Heart left ventricle (tissue), 16 donors: ENCODE results near the gene C11orf58. TPM values are rescaled to one million over a fixed set of nuclear protein-coding genes. Genes with fewer than 3 reads are reported as not detected.

ENCODE experiments used
- ATAC-seq, 4 donors: fragments of 200-7000 bp; cut with Tn5 transposase; one replicate each; pipeline ENCODE4 v1.9.1; 2020 to 2022; ENCODE audit warnings: moderate library complexity in 4 of 4, mild to moderate bottlenecking in 3 of 4, moderate number of reproducible peaks in 1 of 4
- DNase-seq, 5 donors: peaks; one replicate each; pipeline ENCODE4 v3.0.0-alpha.2; 2020
- H3K27ac ChIP-seq, 12 donors: fragments of 200-600 bp; sonication (generic) in 4 of 12; one replicate each; pipeline versions ENCODE4 v1.5.0 to v1.8.0; 2016 to 2022; ENCODE audit warnings: mild to moderate bottlenecking in 2 of 12
- H3K27me3 ChIP-seq, 9 donors: fragments of 200-600 bp; sonication (generic) in 2 of 9; one replicate each; pipeline versions ENCODE4 v1.5.1 to v1.8.0; 2016 to 2022; ENCODE audit warnings: mild to moderate bottlenecking in 3 of 9
- H3K36me3 ChIP-seq, 9 donors: fragments of 200-600 bp; sonication (generic) in 2 of 9; one replicate each; pipeline versions ENCODE4 v1.5.0 to v1.8.0; 2018 to 2022; ENCODE audit warnings: mild to moderate bottlenecking in 2 of 9
- H3K4me1 ChIP-seq, 12 donors: fragments of 200-600 bp; sonication (generic) in 4 of 12; one replicate each; pipeline versions ENCODE4 v1.5.0 to v1.8.0; 2016 to 2022; ENCODE audit warnings: mild to moderate bottlenecking in 3 of 12
- H3K4me3 ChIP-seq, 12 donors: fragments of 200-600 bp; sonication (generic) in 4 of 12; one replicate each; pipeline versions ENCODE4 v1.5.0 to v1.8.0; 2017 to 2022; ENCODE audit warnings: mild to moderate bottlenecking in 9 of 12, moderate library complexity in 4 of 12
- H3K9me3 ChIP-seq, 12 donors: fragments of 200-600 bp; sonication (generic) in 4 of 12; one replicate each; pipeline versions ENCODE4 v1.5.0 to v1.8.0; 2016 to 2022; ENCODE audit warnings: mild to moderate bottlenecking in 1 of 12
- POLR2A ChIP-seq, 2 donors: fragments of 450-650 bp; IDR thresholded peaks; one replicate each; pipeline ENCODE4 v1.6.1; 2017; ENCODE audit warnings: antibody characterized with exemption in 2 of 2, mild to moderate bottlenecking in 2 of 2, moderate library complexity in 2 of 2
- WGBS, 4 donors: extraction: QIAGEN DNeasy Blood & Tissue Kit in 2 of 4; methylation state at CpG; one replicate each; pipeline versions ENCODE4 v1.1.5 to v1.1.7; 2013 to 2018; 5-methylcytosine and 5-hydroxymethylcytosine counted together
- intact Hi-C, 10 donors: fragments of 100-400 bp; cut with DNase I; formaldehyde crosslinking; loops; one replicate each; pipeline versions ENCODE4 v1.11.1 to v1.14.2; 2022
- long read RNA-seq, 3 donors: library from polyadenylated mRNA; unstranded; transcript quantifications; one replicate each; pipeline ENCODE4 v2.0.0, GENCODE V29; 2020 to 2021
- polyA plus RNA-seq, 2 donors: library from polyadenylated mRNA; stranded (reverse); fragments of 200-250 nt; gene quantifications; one replicate each; pipeline ENCODE4 v1.2.3, GENCODE V29; 2013
- total RNA-seq, 9 donors: library from RNA; depleted of rRNA in 2 of 9; stranded (reverse); fragments of >200 nt in 2 of 9; fragmentation: NEBNext Ultra II Directional in 3 of 9; extraction: Animal tissue kit (Norgen Biotek cat#: 25700) in 3 of 9; gene quantifications; one replicate each; pipeline versions ENCODE4 v1.1.0 to v1.2.4, GENCODE V29; 2016 to 2023
- TF ChIP-seq, protein P1 (sequence below), 12 donors: fragments of 200-600 bp; sonication (generic) in 4 of 12; IDR thresholded peaks; one replicate each; pipeline versions ENCODE4 v1.5.0 to v1.8.0; 2018 to 2022; ENCODE audit warnings: antibody characterized with exemption in 12 of 12, mild to moderate bottlenecking in 5 of 12
- donor health status: ischemic (EF 13 %, LVEDD 7.1; RV severe dilation, severe dysfunction).
- donor health status: healthy with polysubstance abuse.
- donor health status: DM: no; HTN: yes; CAD: no.
- donor health status: DM: no; HTN: no; CAD: no.
- donor health status: ischemic (EF 25% LVEDD 6.9; RV normal size, moderate dysfunction).
- donor health status: ischemic (EF 25% LVEDD 5.7; RV mildly dilated, moderate dysfunction).
- donor health status: healthy.
- donor health status: DM: yes; HTN: yes; CAD: no.
- donor health status: ischemic (EF 35%, LVEDD 5.7; RV mildly dilated, moderate dysfunction).
- donor health status: nonischemic (EF 11% LVEDD 7.7; RV severe dilation, severe dysfunction).
- donor health status: DM: yes; HTN: yes; CAD: no.
- donor health status: PGD.
- donor health status: ischemic (EF 29% LVEDD 5.4; RV normal size, mild dysfunction).
- donor health status: nonischemic (EF 23%, LVEDD 6.1; RV moderate dilation, normal function).

Gene C11orf58
- total RNA-seq (100 to 1,000 TPM in 8 of 9 donors, 10 to 100 TPM in 1; 88.2 to 130 (median 110) TPM), polyA plus RNA-seq (100 to 1,000 TPM in 1 of 2 donors, 10 to 100 TPM in 1; 78.3 to 147 TPM)
- long read RNA-seq, donor 1, transcript C11orf58-201 (5 exons, 2,049 nt) = major isoform, 143 of 157 reads
- long read RNA-seq, donor 1, partial matches to known transcripts = 0 of 157 reads
- long read RNA-seq, donor 1, other reads (novel, unspliced or antisense) = 11 of 157 reads
- long read RNA-seq, donor 2, full-length matches to known transcripts = 502 of 524 reads
- long read RNA-seq, donor 2, partial matches to known transcripts = 1 of 524 reads
- long read RNA-seq, donor 2, other reads (novel, unspliced or antisense) = 21 of 524 reads
- long read RNA-seq, donor 3, full-length matches to known transcripts = 99 of 109 reads
- long read RNA-seq, donor 3, partial matches to known transcripts = 2 of 109 reads
- long read RNA-seq, donor 3, other reads (novel, unspliced or antisense) = 8 of 109 reads

DNA sequence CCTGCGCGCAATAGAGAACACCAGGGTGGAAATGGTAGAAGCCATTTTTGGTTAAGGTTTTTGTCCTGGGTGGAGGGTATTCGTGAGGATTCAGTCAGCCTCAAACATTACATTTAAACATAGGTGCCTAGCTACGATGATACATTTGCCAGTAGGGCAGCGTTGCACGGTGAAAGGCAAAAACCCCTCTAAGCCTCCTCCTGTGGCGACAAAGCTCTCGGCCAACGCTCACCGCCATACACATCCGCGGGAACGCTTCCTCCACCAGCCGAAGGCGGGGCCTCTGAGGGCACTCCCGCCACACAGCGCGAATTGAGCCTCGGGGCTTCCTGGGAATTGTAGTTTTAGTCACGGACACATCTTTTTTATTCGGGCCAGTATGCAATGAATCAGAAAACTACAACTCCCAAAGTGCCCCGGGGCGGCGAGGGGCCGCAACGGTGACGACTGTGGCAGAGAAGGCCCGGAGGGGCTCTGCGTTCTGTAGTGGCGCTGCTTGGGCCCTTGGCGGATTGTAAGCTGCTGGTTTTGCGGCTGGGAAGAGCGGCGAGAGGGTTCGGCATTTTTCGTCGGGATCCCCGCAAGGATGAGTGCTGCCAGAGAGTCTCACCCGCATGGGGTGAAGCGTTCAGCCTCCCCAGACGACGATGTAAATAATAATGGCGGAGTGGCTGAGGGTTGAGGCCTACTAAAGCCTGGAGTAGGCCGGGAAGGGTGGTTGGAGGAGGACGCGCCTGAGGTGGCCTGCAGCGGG, at the start of gene C11orf58:
TSS of gene C11orf58 (plus strand) at position 455 of the 754 bp plus-strand sequence. CDS start at position 587, 132 bp downstream.
- Histone ChIP-seq H3K27ac (peak within 1 kb of the TSS; percentile 83 to 98 (median 90)), H3K9me3 (no peaks in the 10 kb centered on the region), H3K4me1 (peaks cover 4 to 45% (median 36%) of the 10 kb centered on the region in 12 donors), H3K36me3 (peaks cover 0 to 22% (median 12%) of the 10 kb centered on the region in 9 donors), H3K4me3 (peak within 1 kb of the TSS; percentile 36 to 94 (median 80)), H3K27me3 (no peaks in the 10 kb centered on the region)
- intact Hi-C loops = loop anchor here in 1 of 10 donors (5.0 kb wide), 1 partner anchor 1086 kb away; no protein-coding TSS in a partner anchor
- TF ChIP-seq, protein P1, sequence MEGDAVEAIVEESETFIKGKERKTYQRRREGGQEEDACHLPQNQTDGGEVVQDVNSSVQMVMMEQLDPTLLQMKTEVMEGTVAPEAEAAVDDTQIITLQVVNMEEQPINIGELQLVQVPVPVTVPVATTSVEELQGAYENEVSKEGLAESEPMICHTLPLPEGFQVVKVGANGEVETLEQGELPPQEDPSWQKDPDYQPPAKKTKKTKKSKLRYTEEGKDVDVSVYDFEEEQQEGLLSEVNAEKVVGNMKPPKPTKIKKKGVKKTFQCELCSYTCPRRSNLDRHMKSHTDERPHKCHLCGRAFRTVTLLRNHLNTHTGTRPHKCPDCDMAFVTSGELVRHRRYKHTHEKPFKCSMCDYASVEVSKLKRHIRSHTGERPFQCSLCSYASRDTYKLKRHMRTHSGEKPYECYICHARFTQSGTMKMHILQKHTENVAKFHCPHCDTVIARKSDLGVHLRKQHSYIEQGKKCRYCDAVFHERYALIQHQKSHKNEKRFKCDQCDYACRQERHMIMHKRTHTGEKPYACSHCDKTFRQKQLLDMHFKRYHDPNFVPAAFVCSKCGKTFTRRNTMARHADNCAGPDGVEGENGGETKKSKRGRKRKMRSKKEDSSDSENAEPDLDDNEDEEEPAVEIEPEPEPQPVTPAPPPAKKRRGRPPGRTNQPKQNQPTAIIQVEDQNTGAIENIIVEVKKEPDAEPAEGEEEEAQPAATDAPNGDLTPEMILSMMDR (IDR thresholded peaks at IDR 0.05) = peak in 1 of 12 donors; percentile 6
- peak in 1 of 2 donors; percentile 82 for TF ChIP-seq POLR2A (IDR thresholded peaks at IDR 0.05)
- WGBS, 4 donors = 0 to 1% (median 1%) methylated on average over 43 to 47 of the region's 47 CpGs
- peak; percentile 97 to 100 (median 99) for ATAC-seq
- peak; percentile 96 to 97 (median 96) for DNase-seq

DNA sequence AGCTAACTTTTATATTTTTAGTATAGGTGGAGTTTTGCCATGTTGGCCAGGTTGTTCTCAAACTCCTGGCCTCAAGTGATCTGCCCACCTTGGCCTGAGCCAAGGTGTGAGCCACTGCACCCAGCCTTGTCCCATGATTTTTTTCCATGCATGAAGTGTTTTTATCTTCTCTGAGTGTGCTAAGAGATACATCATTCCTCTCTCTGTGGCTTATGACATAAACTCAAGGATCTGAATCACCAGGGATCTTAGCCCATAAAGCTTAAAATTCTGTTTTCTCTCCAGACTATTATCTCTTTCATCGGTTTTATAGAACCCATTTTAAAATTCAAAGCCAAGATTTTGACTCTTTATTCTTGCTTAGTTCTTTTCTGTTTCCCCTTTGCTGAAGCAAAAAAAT, 48.4 kb upstream of the C11orf58 start:
- Histone ChIP-seq H3K4me3 (no peak overlapping the region), H3K27ac (no peak overlapping the region), H3K4me1 (no peaks in the 10 kb centered on the region), H3K9me3 (no peaks in the 10 kb centered on the region), H3K27me3 (no peaks in the 10 kb centered on the region), H3K36me3 (no peaks in the 10 kb centered on the region)
- intact Hi-C loops = no loop called here
- TF ChIP-seq POLR2A (IDR thresholded peaks at IDR 0.05) = no peak
- TF ChIP-seq, protein P1 (IDR thresholded peaks at IDR 0.05) = no peak
- ATAC-seq (no peak), DNase-seq (no peak)
- WGBS, 4 donors = 70 to 87% (median 77%) methylated on average over 1 of the region's 1 CpG

DNA sequence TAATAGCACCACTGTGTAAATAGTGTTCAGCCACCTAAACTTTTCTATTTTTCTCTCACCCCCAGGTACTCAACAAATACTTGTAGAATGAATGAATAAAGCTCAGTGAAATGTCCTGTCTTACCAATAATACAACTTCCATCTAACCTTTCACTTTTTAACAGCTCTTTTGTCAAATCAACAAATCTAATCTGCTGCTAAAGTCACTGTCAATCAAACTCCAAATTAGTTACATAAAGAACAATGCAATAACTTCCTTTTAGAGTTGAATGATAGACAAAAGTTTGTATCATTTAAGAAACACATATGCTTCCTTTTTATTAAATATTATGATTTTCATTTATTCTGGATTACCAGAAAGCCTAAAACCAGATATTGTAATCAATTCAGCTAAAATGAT, 34.7 kb upstream of the C11orf58 start:
- Histone ChIP-seq H3K4me3 (no peak overlapping the region), H3K4me1 (no peaks in the 10 kb centered on the region), H3K36me3 (no peaks in the 10 kb centered on the region), H3K27me3 (no peaks in the 10 kb centered on the region), H3K9me3 (no peaks in the 10 kb centered on the region), H3K27ac (no peak overlapping the region)
- intact Hi-C loops = no loop called here
- TF ChIP-seq POLR2A (IDR thresholded peaks at IDR 0.05) = no peak
- TF ChIP-seq, protein P1 (IDR thresholded peaks at IDR 0.05) = no peak
- ATAC-seq (no peak), DNase-seq (no peak)

DNA sequence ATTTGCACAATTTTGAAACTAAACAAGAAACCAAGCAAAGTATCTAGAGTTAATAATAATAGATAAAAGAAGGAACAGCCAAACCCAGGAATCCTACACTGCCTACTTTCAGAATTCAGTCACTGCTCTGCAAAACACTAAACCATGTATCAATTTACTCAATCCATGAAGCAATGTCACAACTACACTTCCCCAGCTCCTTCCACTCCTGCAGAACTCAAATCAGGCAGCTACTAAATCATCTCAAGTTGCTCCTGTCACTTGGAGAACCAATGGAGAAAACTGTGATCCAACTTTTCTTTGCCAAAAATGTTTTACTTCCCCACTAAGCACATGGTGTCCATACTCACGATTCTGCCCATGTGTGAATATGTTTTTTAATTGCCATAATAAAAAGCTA, 24.9 kb upstream of the C11orf58 start:
- intact Hi-C loops = no loop called here
- Histone ChIP-seq H3K27me3 (no peaks in the 10 kb centered on the region), H3K27ac (no peak overlapping the region), H3K4me3 (no peak overlapping the region), H3K9me3 (no peaks in the 10 kb centered on the region), H3K4me1 (no peaks in the 10 kb centered on the region), H3K36me3 (no peaks in the 10 kb centered on the region)
- DNase-seq (no peak), ATAC-seq (no peak)
- no peak for TF ChIP-seq POLR2A (IDR thresholded peaks at IDR 0.05)
- 29 to 68% (median 57%) methylated on average over 1 of the region's 1 CpG for WGBS, 4 donors
